SK-N-SH treated with all-trans-retinoic acid at 6 μM for 48 hours (cell line): Measurements from ENCODE around the gene TNFRSF8.

Source experiments
- ATAC-seq: fragments of 200-7000 bp; cut with Tn5 transposase; 3 replicates; pipeline ENCODE4 v1.9.1; 2020; ENCODE audit warnings: mild to moderate bottlenecking, moderate library complexity
- ARNTL ChIP-seq: fragments of 450-650 bp; formaldehyde crosslinking; IDR thresholded peaks from 2 replicates; pipeline ENCODE4 v1.5.0; 2020; ENCODE audit warnings: low read depth, mild to moderate bottlenecking, moderate library complexity, borderline replicate concordance
- BACH2 ChIP-seq: fragments of 250-450 bp; sonication (Bioruptor Pico); IDR thresholded peaks from 2 replicates; pipeline ENCODE4 v1.9.0; 2021; ENCODE audit warnings: mild to moderate bottlenecking, borderline replicate concordance
- CSDC2 ChIP-seq: fragments of 250-450 bp; sonication (Bioruptor Pico); IDR thresholded peaks from 2 replicates; pipeline ENCODE4 v1.5.0; 2020; ENCODE audit warnings: mild to moderate bottlenecking, moderate library complexity
- CSRNP3 ChIP-seq: fragments of 250-450 bp; sonication (Bioruptor Pico); IDR thresholded peaks from 2 replicates; pipeline ENCODE4 v1.5.1; 2021; ENCODE audit warnings: mild to moderate bottlenecking, moderate library complexity
- ESRRG ChIP-seq: fragments of 250-450 bp; sonication (Bioruptor Pico); IDR thresholded peaks from 2 replicates; pipeline ENCODE4 v1.6.1; 2021; ENCODE audit warnings: mild to moderate bottlenecking
- GLIS3 ChIP-seq: fragments of 250-450 bp; sonication (Bioruptor Pico); IDR thresholded peaks from 2 replicates; pipeline ENCODE4 v1.5.0; 2020; ENCODE audit warnings: mild to moderate bottlenecking, moderate library complexity
- OSR1 ChIP-seq: fragments of 250-450 bp; sonication (Bioruptor Pico); IDR thresholded peaks from 2 replicates; pipeline ENCODE4 v1.8.0; 2022; ENCODE audit warnings: moderate library complexity, mild to moderate bottlenecking, inconsistent platforms
- PATZ1 ChIP-seq: fragments of 250-450 bp; sonication (Bioruptor Pico); IDR thresholded peaks from 2 replicates; pipeline ENCODE4 v1.8.0; 2020; ENCODE audit warnings: mild to moderate bottlenecking, moderate library complexity, borderline replicate concordance
- POU6F1 ChIP-seq: fragments of 250-450 bp; sonication (Bioruptor Pico); IDR thresholded peaks from 2 replicates; pipeline ENCODE4 v1.8.0; 2021; ENCODE audit warnings: low read depth, mild to moderate bottlenecking, moderate library complexity, borderline replicate concordance
- PPARA ChIP-seq: fragments of 250-450 bp; sonication (Bioruptor Pico); IDR thresholded peaks from 2 replicates; pipeline ENCODE4 v1.5.0; 2020; ENCODE audit warnings: mild to moderate bottlenecking, borderline replicate concordance
- RARB ChIP-seq: fragments of 250-450 bp; sonication (Bioruptor Pico); IDR thresholded peaks from 2 replicates; pipeline ENCODE4 v1.8.0; 2021; ENCODE audit warnings: mild to moderate bottlenecking, moderate library complexity
- SNAI2 ChIP-seq: fragments of 250-450 bp; sonication (Bioruptor Pico); IDR thresholded peaks from 2 replicates; pipeline ENCODE4 v1.5.0; 2020; ENCODE audit warnings: mild to moderate bottlenecking, moderate library complexity
- TCF4 ChIP-seq: fragments of 250-450 bp; sonication (Bioruptor Pico); IDR thresholded peaks from 2 replicates; pipeline ENCODE4 v1.8.0; 2021; ENCODE audit warnings: mild to moderate bottlenecking, moderate library complexity, borderline replicate concordance
- TOX ChIP-seq: fragments of 250-450 bp; sonication (Bioruptor Pico); IDR thresholded peaks from 2 replicates; pipeline ENCODE4 v1.8.0; 2021; ENCODE audit warnings: mild to moderate bottlenecking, moderate library complexity, borderline replicate concordance
- TSHZ2 ChIP-seq: fragments of 250-450 bp; sonication (Bioruptor Pico); IDR thresholded peaks from 2 replicates; pipeline ENCODE4 v1.5.0; 2020; ENCODE audit warnings: mild to moderate bottlenecking, moderate library complexity
- ZFP3 ChIP-seq: fragments of 250-450 bp; sonication (Bioruptor Pico); IDR thresholded peaks from 2 replicates; pipeline ENCODE4 v1.5.0; 2020; ENCODE audit warnings: mild to moderate bottlenecking, moderate library complexity
- ZFP30 ChIP-seq: fragments of 450-650 bp; formaldehyde crosslinking; IDR thresholded peaks from 2 replicates; pipeline ENCODE4 v1.5.0; 2022; ENCODE audit warnings: mild to moderate bottlenecking, moderate library complexity
- ZNF565 ChIP-seq: fragments of 450-650 bp; formaldehyde crosslinking; conservative IDR thresholded peaks from 2 replicates; pipeline ENCODE4 v1.5.0; 2020; ENCODE audit warnings: low read depth, mild to moderate bottlenecking, moderate library complexity
- ZNF70 ChIP-seq: fragments of 450-650 bp; formaldehyde crosslinking; IDR thresholded peaks from 2 replicates; pipeline ENCODE4 v1.5.0; 2020; ENCODE audit warnings: mild to moderate bottlenecking, moderate library complexity
- ZNF8 ChIP-seq: fragments of 450-650 bp; formaldehyde crosslinking; IDR thresholded peaks from 2 replicates; pipeline ENCODE4 v1.5.0; 2020; ENCODE audit warnings: mild to moderate bottlenecking, moderate library complexity

TNFRSF8 gene

GRCh38 chr1:12028957-12029511 lies 34.1 kb upstream of the TNFRSF8 start (continued):
- no peak for TF ChIP-seq ZFP3 (CRISPR knock-in tag)
- no peak for TF ChIP-seq CSDC2 (CRISPR knock-in tag)

GRCh38 chr1:12029720-12030339 lies 33.3 kb upstream of the TNFRSF8 start:
- no peak for TF ChIP-seq CSRNP3 (CRISPR knock-in tag)
- TF ChIP-seq ZNF8 (CRISPR knock-in tag): no peak
- TF ChIP-seq TOX: no peak
- no peak for TF ChIP-seq BACH2 (CRISPR knock-in tag)
- TF ChIP-seq GLIS3 (CRISPR knock-in tag): no peak
- no peak for TF ChIP-seq ZNF565 (CRISPR knock-in tag)
- no peak for TF ChIP-seq OSR1 (CRISPR knock-in tag)
- TF ChIP-seq ARNTL (CRISPR knock-in tag): no peak
- TF ChIP-seq ZFP30 (CRISPR knock-in tag): no peak
- ATAC-seq: no peak

- no peak for TF ChIP-seq TCF4 (CRISPR knock-in tag)
- TF ChIP-seq ZNF70 (CRISPR knock-in tag): no peak
- TF ChIP-seq ZNF565 (CRISPR knock-in tag): no peak
- TF ChIP-seq PPARA: no peak
- TF ChIP-seq ESRRG (CRISPR knock-in tag): no peak
- no peak for TF ChIP-seq CSRNP3 (CRISPR knock-in tag)
- TF ChIP-seq SNAI2: no peak
- no peak for TF ChIP-seq ARNTL (CRISPR knock-in tag)
- TF ChIP-seq OSR1 (CRISPR knock-in tag): no peak
- TF ChIP-seq TOX: no peak
- no peak for TF ChIP-seq BACH2 (CRISPR knock-in tag)
- no peak for TF ChIP-seq ZFP30 (CRISPR knock-in tag)
- TF ChIP-seq TSHZ2: no peak
- no peak for TF ChIP-seq ZFP3 (CRISPR knock-in tag)
- TF ChIP-seq RARB (CRISPR knock-in tag): no peak
- TF ChIP-seq POU6F1 (CRISPR knock-in tag): no peak
- TF ChIP-seq PATZ1 (CRISPR knock-in tag): no peak
- ATAC-seq: peak; percentile 89
Observed at GRCh38 chr1:12031039-12031980, 31.8 kb upstream of the TNFRSF8 start.
